ENCODE results near the gene SH2D3C.

The SH2D3C gene

DNA sequence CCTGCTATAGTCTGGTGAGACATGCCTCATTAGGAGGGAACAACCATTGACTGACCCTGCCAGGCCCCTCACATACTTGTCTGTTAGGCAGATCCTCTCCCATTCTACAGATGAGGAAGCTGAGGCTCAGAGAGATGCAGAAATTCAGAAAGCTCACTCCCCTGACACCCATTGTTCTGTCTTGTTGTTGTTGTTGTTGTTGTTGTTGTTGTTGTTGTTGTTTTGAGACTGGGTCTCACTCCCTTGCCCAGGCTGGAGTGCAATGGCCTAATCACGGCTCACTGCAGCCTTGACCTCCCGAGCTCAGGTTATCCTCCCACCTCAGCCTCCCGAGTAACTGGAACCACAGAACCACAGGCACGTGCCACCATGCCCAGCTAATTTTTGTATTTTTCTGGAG is 84.8 kb downstream of the SH2D3C start:
- no peak for DNase-seq

DNA sequence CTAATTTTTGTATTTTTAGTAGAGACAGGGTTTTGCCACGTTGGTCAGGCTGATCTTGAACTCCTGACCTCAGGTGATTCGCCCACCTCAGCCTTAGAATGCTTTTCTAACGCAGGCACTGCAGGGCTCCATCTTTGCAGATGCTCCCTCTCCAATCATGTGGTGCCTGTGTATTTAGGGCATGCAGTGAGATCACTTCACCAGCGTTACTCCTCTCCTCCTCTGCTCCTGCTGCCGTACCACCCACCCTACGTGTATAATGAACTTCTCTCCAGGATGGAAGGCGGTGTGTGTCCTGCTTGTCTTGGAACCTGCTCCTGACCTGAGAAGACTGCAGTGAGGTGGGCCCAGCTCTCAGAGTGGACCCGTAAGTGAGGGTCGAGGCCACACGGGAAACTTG is 85.3 kb downstream of the SH2D3C start:
- DNase-seq: no peak

DNA sequence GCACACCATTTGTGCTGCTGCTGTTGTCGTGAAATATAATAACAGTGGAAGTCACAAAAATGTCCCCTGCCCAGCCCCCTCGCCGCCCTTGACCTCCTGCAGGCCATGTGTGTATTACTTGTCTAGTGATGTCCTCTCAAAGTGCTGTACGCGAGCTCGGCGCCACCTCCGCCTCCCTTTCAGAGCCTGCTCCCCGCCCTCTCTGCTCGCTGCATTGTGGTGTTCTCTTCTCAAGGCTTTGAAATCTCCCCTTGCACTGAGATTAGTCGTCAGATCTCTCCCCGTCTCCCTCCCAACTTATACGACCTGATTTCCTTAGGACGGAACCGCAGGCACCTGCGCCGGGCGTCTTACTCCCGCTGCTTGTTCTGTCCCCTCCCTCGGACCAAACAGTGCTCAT is 86.4 kb downstream of the SH2D3C start:
- no peak for DNase-seq

GRCh38 chr9:127690735-127691134 is 87.7 kb downstream of the SH2D3C start:
- no peak for DNase-seq

- no peak for DNase-seq
Observed at GRCh38 chr9:127689329-127690000, 89.0 kb downstream of the SH2D3C start.

All from eye (tissue), 1 donor.